Measurements from ENCODE around the gene MKNK1.

The MKNK1 gene

DNA sequence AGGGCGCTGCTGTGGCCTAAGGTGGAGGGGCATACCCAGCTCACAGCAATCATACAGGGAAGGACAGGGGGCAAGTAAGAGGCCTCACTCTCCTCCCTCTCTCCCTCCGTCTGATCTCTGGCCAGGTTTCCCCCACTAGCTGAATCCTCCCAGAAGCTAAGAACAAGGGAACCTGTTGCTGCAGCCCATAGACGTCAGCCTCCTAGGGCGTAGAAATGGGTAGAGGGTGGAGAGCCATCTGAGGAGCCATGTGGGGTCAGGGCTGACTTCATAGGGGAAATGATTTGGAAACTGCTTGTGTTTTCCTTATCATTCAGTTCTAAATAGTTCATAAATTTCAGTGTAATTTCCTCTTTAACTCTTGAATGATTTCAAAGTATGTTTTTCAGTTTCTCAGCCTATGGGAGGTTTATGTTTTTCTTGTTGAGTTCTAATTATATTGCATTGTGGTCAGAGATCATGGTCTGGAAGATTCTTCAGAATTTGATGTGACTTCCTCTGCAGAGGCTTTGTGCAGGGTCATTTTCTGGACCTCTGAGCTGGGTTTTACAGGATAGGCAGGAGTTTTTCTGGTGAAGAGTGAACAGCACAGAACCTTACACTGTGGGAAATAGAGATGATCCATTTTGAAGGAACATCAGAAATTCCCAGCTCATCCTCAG lies 14.8 kb upstream of the MKNK1 start:
- no peak for DNase-seq (ENCODE audit: low read depth)

DNA sequence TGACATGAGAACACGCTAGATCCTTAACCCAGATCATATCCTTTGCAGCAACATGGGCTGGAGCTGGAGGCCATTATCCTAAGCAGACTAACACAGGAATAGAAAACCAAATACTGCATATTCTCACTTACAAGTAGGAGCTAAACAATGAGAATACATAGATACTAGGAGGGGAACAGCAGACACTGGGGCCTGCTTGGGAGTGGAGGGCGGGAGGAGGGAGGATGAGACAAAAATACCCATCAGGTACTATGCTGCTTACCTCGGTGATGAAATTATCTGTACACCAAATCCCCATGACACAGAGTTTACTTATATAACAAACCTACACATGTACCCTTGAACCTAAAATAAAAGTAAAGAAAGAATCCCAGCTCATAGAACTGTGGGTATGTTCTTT lies 13.8 kb upstream of the MKNK1 start:
- DNase-seq (ENCODE audit: low read depth), result no peak

DNA sequence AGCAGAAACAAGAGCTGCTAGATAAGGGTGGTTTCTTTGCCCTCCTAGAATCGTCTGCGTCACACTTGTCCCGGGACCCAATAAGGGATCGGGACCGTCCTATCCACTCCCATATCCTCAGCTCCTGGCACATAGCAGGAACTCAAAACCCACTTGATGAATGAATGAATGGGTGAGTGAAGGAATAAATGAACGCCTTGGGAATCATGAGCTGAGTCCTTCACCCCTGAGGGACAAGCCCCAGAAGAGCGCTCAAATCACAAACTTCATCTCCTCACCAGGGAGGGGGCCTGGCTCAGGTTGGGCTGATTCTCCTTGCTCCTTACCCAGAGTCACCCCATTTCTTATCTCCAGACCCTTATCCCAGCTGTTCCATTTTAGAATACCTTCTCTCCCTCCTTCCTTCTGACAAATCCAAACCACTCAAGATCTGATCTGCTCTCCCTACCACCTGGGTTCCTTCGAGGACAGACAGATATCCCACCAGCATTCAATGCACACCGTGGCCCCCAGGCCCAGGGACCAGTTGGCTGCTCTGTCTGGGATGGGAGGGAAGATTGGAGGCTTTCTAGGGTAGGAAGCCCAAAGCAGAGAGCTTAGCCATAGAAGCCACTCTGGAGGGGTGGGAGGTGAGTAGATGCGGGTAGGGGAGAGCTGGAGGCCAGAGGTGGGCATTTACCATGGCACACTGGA lies 13.2 kb upstream of the MKNK1 start:
- no peak for DNase-seq (ENCODE audit: low read depth)

DNA sequence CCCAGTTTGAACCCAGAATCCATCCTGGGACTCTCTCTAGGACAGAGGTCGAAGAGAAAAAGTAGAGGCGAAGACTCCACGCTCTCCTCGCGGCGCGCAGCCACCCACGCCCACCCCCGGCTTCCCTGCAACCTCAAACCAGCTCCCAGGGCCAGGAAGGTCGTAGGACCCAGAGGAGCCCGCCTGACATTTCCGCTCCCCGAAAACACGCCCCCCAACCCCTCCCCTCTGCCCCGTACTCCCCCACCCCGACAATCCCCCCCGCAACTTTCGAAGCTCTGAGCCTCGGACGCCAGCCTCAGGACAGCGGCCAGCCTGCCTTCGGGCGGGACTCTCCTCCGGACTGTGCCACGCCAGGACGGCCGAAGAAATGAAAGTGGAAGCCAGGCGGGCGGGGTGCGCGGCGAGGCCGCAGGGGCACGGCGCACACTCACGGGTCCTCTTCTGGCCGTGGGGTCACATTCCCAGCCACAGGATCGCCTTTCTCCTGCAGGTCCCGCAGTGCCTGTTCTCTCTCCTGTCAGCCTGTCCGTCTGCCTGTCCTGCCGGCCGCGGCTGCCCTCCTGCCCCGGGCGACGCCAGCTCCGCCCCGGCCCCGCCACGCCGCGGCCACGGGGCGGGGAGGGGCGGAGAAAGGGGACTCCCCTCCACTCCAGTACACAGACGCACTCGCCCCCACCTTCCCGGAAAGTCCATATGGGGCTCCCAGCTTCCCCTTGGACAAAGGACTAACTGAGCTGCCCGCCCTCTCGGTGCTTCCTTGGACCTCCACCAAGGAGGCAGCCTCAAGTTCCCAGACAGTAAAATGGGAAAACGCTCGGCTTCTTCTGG lies 12.4 kb upstream of the MKNK1 start, which contains the start of gene MOB3C:
Gene MOB3C, minus strand, starts transcription at position 535 of the 831 bp plus-strand sequence. CDS start 3,490 bp downstream, outside the sequence.
- peak; percentile 80 for DNase-seq (ENCODE audit: low read depth)

DNA sequence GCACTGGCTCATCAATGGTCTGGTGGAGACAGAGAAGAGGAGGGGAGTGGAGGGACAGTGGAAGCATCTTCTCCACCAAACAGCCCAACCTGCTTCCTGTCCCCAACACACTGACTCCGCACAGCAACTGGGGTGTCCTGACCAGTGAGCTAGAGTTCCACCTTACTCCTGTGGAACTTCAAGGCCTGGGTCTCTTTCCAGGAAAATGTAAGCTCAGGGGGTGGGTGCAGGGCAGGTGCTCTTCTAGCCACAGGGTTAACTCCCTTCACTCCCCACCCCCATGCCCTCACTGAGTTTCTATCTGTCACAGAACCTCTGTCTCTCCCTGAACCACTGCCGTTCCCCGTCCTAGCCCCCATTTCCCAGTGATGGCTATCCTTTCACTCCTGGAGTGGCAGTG lies 11.7 kb upstream of the MKNK1 start:
- DNase-seq (ENCODE audit: low read depth), result peak; percentile 15

DNA sequence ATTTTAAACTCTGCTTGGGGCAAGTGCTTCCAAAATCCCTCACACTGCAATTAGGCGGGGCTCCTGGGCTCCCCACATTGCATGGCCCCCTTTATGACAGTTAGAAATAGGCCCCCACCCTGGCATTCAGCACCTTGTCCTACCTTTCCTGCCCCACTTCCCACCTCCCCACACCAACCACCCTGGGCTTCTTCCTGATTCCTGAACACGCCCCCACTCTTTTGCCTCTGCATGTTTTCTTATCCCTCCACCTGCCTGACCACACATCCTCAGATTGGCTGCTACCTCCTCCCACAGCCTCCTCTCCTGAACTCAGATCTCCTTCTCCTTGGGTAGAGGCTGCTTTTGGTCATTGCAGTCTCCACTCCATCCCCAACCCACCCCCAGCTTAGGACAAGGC lies 11.0 kb upstream of the MKNK1 start:
- no peak for DNase-seq (ENCODE audit: low read depth)

DNA sequence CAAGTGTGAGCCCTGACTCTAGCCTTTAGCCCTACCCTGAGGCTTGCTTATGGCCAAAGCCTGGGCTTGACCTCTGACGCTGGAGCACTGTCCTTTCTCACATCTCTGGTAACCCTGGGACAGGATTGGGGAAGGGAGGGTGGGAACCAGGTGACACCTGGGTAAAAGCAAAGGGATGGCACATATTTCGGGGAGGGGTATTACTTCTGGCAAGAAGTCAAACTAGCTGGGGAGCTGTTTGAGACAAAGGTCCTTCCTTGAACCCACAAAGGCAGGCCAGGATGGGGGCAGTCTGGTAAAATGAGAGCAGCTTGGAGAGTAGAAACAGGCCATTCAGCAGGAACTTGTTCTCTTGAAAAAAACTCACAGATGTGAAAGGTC lies 10.5 kb upstream of the MKNK1 start:
- DNase-seq (ENCODE audit: low read depth), result no peak

DNA sequence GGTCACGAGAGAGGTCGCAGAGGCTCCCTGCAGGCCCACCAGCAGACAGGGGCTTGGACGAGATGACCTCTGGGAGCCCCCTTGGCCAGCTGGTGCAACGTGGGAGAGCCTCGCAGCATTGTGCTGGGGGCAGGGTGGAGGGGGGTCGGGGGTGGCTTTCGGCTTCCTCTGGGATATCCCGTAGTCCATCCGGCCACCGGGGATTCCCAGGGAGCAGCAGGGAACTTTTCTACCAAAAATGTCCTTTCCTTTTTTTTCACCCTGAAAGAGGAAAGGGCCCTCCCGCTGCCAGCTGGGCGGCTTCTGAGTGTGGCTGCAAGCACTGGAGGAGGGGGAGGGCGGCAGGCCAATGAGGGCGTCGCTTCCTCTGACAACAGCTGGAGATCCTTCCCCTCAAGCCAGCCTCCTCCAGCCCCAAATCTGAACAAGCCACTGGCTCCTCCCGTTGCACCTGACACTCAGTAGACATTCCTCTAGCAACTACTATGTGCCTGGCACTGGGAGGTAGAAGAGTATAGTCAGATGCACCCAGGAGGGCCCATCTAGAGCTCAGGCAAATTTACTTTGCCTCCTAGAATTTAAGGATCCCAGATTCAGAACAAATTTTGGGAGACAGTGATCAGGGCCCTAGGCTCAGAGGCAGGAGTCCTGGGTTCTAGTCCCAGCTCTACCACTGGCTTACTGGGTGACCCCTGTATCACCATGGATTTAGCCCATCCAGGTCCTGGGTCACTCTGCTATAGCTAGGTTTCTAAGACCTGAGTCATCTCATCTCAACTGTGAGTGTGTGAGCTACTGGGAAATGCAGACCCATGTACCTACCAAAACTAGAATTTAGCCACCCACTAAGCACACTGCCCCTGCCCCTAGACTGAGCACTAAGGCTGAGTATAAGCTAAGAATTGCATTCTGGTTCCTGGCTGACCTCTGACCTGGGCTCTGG lies 9.9 kb upstream of the MKNK1 start:
- DNase-seq (ENCODE audit: low read depth), result peak; percentile 54

DNA sequence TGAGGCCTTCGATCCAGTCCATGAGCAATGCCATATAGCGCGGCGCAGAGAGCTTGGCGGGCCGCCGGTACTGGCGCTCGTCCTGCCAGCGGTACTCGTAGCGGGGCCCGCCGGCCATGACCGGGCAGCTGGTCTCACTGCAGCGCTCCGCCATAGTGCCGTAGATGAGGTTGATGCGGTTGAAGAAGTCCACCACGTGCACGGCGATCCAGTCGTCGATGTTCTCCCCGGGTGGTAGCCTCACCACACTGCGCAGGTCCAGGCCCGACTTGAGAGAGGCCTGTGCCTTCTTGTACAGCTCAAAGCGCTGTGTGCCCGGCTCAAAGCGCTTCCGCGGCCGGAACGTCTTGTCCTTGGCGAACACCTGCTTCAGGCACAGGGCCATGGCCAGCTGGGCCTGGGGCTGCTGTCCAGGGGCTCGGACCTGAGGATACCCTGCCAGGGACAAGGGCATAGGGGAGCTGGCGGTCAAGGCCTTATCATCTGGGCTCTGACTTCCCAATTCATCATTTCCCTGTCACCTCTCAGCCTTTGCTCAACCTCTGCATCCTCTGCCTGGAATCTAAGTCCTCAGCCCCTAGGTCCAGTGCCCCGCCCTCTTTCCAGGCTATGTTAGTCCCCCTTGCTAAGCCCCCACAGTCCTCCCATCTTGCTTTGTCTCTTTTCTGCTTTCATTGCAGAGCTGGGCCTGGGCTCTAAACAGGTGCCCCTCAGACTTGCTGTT lies 9.0 kb upstream of the MKNK1 start:
- DNase-seq (ENCODE audit: low read depth), result no peak

DNA sequence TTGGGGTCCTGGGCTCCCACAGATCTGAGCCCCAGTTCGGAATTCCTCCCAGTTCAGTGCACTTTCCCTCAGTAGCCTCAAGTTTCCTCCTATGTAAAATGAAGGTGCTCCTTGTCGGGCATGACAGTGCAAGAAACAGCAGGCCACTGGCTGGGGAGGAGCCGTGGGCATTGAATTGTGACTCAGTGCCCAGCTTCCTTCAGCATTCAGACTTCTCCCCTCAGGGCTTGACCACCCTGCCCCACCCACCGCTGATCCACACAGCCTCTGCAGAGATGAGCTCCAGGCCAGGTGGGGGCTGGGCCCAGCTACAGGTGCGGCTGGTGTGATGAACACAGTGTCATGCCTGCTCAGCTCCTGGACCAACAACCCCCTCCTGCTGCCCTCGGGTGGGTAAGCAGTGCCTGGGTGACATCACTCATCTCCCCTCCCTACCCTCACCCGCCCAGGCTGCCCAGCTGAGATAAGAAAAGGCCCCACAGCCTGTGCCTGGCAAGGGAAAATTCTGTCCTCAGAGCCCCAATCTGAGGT lies 7.7 kb upstream of the MKNK1 start:
- DNase-seq (ENCODE audit: low read depth), result peak; percentile 84

DNA sequence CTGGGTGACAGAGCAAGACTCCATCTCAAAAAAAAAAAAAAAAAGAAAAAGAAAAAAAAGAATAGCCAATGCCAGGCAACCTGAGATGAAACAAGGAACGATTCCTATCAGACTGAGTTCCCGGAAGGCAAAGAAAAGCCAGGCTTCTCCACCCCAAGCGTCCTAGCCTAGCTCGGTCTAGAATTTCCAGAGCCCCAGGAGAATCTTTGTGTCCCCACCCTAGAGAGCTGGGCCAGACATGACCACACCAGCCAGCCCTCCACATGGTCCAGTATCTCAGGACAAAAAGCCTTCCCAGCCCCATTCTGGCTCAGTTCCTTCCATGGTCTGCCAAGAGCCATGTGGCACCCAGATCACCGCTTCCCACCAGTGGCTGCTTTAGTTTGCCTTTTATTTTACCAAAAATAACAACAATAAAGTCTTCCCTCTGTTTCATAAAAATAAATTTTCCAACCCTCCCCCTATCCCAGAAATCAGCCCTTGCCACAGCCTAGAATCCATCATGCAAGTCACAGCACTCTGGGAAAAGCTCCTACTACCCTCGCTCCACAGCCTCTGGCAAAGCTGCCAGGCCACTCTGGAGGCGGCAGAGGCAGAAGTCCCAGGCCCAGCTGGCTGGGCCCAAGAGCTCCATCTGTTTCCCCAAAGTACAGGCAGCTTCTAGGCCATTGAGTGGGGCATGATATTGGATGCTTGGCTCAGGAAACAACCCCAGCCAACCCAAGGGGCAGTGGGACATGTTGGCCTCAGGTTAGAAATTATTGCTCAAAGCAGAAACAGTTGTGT lies 3.5 kb upstream of the MKNK1 start:
- no peak for DNase-seq (ENCODE audit: low read depth)

DNA sequence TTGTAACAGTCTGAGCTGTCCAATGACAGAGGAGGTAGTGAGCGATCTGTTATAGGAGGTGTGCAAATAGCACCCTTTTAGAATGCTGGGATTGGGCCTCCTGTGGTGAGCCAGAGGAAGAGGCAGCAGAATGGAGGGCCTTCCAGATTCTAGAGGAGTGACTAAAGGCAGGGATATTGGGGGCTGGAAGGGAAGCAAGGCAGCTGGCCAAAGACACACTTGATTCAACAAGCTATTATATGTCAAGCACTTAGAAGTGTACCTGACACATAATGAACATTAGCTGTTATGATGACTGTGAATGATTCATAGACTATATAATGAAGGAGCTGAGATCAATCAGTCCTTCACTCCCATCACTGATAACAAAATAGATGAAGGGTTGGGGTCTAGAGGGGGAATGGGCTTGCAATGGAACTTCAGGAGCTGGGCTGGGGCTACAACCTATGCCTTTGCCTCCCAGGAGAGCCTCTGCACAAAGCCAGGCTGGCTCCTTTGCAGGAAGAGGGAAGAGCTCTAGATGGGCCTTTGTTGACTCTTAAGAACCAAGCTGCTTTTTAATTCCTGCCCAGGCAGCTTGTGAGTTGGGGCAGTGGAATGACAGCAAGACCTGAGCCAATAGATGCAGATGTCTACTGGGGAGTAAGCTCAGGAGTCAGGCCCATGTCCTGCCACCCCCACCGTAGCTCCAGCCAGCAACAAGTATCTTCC lies 2.3 kb upstream of the MKNK1 start:
- DNase-seq (ENCODE audit: low read depth), result peak; percentile 47

DNA sequence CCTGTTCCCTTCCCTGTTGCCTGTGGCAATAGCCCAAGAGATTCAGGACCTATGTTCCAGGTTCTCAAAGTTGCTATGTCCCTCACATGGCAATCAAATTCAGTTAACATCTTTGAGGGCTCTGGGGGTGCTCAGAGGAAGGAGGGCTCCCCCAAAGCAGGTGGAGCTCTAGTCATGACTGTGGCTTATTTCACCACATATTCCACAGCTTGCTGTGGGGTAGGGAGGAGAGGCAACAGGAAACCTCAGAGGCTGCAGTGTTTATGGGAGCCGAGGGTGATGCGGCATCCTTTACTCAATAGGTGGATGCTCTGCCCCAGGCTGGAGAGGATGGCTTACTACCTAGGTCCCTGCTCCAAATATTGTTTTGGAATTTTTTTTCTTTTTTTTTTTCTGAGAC lies 1.2 kb upstream of the MKNK1 start:
- no peak for DNase-seq (ENCODE audit: low read depth)

DNA sequence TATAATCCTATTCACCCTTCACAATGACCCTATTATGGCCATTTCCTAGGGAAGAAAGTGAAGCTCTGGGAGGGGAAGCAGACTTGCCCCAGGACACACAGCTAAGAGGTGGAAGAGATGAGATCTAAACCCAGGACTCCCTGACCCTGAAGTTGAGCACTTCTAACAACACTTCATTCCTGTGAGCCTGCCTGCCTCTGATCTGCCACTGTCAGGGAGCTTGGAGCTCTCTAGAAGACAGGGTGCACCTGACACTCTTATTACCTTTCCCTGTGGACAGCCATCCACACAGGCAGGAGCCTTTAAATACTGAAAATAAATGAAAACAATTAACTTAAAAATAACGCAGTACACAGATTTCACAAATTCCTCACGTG lies 599 bp downstream of the MKNK1 start:
- DNase-seq (ENCODE audit: low read depth), result peak; percentile 14

DNA sequence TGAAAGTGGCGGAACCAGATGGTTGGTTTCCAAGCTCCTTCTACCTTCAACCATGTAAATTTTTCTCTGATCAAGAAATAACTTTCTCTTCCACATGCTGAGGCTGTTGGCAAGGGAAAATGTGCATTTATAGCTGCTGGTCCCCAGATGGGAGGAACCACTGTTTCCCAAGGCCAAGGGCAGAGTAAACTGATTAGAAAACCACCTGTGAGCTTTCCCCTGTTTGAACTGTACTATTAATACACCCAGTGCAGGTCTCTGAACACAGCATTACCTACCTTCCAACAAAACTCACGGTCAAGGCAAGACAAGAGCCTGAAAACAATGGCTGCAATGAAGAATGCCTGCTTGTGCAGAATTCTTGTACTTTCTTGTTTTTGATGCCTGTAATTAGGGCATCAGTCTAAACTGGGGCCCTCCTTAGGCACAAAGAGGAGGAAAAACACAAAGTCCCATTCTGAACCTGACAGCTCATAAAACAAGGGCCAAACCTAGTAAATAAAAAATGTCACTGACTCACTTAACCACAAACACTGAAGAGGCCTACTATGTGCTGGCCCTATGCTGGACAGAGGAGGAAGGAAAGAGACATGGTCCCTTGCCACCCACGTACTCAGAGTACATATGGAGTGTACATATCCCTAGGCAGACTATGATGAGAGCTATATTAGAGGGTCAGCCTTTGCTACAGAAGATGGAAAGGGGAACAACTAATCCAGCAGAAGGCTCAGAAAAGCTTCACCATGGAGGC lies 2.6 kb downstream of the MKNK1 start:
- DNase-seq (ENCODE audit: low read depth), result no peak

DNA sequence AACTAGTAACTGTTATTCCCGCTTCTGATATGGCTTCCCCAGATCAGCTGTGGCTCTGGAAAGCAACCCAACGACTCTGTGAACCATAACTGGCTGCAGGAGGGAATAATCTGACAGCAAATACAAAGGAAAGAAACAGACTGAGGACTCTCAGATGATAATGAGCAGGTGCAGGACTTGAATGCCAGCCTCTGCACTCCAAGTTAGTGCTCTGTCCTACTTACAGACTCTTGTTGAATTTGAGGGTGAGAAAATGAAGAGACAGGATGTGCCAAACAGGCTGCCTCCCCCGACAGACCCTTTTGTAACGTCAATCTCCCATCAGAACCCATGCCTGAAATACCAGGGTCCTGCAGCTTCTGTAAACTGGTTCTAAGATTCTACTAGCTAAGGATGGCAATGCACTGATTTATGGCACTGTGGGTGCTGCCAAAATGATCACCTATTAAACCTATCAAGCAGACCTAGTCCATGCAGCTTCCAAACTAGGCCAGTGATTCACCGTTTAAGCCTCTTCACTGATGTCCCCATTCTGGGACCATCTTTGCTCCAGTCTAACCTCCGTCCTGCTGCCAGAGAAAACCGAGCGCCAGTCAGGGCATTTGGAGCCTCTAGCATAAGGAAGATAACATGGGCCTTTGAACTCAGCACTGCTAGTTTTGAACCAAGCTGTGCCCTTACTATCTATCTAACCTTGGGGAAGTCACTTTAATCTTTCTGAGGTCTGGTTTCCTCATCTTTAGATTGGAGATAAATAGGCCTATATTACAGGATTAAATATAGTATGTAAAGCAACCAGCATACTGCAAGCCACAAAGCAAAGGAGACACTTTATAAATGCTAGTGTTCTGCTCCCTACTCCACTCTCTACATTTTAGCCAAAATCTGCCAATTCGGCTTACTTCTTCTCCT lies 4.8 kb downstream of the MKNK1 start:
- DNase-seq (ENCODE audit: low read depth), result no peak

DNA sequence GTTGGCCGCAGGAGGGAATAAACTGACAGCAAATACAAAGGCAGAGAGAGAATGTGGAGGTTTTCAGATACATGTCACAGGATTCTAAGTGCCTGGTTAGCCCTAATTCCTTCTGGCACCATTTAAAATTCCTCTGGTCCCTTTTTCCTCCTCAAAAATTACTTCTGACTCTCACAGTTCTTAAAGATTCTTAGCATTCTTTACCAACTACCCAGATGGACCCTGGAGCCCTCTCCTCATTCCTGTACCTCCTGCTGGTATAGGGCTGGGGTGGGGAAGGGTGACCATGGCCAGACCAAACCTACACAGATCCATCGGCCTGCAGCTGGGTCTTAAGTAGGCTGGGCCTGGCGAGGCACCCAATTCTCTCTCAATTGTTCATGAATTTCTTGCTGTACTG lies 7.2 kb downstream of the MKNK1 start:
- no peak for DNase-seq (ENCODE audit: low read depth)

DNA sequence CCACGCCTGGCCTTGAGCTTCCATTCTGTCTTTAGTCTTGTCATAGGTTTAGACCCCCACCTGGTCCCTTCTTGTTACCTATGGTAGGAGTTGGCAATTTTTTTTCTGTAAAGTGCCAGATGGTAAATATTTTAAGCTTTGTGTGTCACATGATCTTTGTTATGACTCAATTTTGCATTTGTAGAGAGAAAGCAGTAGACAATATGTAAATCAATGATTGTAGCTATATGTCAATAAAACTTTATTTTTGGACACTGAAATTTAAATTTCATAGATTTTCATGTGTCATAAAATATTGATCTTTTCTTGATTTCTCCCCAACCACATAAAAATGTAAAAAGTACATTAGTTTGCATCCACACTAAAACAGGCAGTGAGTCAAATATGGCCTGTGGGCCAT lies 8.0 kb downstream of the MKNK1 start:
- no peak for DNase-seq (ENCODE audit: low read depth)
